HG02642 (cell line): ENCODE measurements around the gene STPG3.

ENCODE experiments used
- ATAC-seq: cut with Tn5 transposase; IDR thresholded peaks from one replicate; pipeline ENCODE4 v1.9.1; 2021; ENCODE audit warnings: mild to moderate bottlenecking; ENCODE audit not compliant: unreplicated experiment, poor library complexity

STPG3 gene

DNA sequence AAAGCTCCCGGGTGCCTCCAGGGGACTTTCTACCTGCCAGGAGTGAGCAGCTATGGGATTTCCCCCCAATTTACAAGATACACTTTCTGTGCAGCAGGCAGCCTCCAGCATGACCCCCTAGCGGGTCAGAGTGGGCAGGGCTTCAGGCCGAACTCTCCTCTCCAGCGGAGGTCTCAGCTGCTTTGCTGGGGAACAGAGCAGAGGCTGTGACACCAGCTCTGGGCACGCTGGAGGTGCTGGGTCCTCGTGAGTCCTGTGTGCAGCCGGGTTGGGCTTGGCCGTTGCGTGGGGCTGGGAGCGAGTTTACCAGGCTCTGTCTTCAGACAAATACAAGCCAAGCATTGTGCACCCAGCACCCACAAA lies 48.1 kb downstream of the STPG3 start:
- no peak for ATAC-seq

DNA sequence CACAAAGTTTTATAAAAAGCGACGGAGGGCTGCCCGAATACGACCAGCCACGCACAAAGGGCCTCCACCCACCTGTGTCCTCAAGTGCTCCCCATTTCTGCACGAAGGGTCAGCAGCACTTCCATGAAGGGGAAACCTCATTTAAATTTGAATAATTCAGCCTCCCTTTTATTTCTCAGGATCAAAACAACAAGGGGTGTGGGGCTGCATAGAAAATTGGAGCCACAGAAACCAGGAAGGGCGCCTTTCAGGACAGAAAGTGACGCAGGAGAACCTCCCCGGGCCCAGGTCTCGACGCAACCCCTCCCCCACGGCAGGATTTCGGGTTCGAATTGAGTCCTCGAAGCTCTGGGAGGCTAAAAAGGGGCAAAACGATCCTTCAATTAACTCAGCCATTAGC lies 48.9 kb downstream of the STPG3 start:
- no peak for ATAC-seq

DNA sequence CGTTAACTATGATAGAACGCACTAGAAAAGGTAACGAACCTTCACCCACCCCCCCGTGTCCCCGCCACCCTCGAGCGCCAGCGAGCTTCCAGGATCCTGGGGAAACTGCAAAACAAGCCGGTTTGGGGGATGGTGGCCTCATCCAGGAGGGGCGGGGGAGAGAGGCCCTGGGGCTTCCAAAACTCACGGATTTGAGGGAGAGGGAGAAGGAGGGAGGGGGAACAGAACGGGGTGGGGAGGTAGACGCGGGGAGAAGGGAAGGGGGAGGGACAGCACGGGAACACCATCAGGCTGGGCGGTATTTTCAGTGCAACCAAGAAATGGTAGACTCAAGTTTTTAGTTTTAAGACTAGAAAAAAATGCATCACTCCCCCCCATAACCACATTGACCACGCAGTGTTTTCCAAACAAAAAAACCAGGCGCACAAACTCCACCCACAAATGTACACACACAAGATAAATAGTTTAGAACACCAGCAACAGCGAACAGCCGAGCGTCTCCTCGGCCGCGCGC lies 49.5 kb downstream of the STPG3 start:
- ATAC-seq: no peak

DNA sequence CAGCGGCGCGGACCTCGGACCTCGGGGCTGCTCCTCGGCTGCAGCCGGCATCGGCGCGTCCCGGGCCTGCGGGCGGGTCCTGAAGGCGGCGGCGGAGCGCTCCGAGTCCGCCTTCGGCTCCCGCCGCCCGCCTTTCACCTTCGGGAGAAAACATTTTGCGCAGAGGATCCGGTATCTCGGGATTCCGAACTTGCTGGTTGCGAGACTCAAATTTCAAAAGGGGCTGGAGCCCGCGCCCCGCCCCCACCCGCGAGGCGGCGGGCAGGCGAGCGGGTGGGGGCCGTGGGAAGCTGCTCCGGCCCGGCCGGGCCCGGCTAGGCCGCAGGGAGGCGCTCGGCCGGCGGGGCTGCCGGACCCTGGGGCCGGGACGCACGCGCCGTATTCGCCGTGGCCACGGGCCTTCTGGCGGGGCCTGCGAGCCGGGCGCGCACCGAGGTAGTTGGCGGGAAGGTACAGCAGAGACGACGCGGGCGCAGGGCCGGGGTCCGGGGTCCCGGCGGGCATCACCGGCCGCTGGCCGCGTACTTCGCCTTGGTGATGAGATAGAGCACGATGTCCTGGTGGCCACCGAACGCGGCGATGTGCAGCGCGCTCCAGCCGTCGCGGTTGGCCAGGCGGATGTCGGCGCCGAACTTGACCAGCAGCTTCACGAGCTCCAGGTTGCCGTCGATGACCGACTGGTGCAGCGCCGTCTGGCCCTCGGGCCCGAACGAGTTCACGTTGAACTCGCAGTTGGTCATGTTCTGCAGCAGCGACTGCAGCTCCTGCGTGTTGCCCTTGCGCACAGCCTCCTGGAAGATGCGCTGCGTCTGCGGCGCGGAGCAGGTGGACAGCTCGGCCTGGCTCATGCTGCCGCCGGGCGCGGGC lies 50.2 kb downstream of the STPG3 start:
- peak; percentile 8 for ATAC-seq

DNA sequence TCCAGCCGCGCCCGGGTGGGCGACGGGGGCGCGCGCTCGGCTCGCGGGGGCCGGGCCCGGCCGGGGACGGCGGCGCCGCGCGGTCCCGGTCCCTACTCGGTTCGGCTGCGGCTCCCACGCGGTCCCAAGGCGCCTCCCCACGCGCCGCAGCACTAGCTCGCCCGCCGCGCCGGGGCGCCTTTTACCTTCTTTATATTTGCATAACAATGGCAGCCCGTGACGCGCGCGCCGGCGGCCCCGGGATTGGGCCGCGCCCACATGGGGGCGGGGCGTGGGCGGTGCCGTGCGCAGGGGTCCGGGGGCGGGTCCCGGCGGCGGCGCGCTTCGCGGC lies 51.0 kb downstream of the STPG3 start, which contains the start of gene NRARP:
Gene NRARP (minus strand): TSS at position 154 of the 331 bp plus-strand sequence. CDS start 343 bp downstream, outside the sequence.
- peak; percentile 75 for ATAC-seq

DNA sequence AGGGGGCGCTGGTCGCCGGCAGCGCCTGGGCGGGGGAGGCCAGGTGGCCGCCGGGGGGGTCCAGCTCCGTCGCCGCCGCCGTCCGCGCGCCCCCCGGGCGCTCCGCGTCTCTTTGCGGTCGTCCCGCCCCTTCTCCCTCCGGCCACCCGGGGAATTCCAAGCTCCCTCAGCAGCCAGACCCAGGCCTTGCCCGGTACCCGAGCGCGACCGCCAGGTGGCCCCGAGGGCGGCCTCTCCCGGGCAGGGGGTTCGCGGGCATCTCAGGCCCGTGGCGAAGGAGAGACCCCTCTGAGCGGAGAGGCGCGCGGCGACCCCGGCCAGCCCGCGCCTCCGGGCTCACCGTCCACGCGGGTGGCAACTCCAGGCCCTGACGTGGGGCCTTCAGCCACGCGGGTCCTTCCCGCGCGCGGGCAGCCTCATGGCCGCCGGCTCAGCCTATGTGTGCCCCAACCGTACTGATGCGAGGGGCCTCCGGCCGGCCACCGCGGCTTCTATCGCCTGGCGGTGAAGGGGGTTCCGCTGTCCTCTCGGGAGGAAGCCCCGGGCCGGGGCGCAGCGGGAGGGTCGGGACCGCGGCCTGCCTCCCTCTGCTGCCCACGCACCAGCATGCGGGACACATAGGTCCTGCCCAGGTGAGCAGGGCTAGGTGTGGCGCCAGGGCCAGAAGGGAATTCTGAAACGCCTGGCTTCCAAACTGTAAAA lies 51.5 kb downstream of the STPG3 start:
- ATAC-seq: peak; percentile 38
